PC-9 (cell line): ENCODE measurements around the gene ALDH3B2. TPM values are rescaled to one million over a fixed set of nuclear protein-coding genes. Genes with fewer than 3 reads are reported as not detected.
"Not testable (repeated sequence)": the region's sequence is repeated elsewhere in the genome, so short reads cannot be mapped to it uniquely, and the experiment has no call there.

Experiments used
- Bru-seq: library from RNA; stranded (reverse); fragments of 400-500 nt; gene quantifications from one replicate; lab custom pipeline; 2021; lab: Mats Ljungman, UMichigan
- BruChase-seq, 2 experiments: library from RNA; stranded (reverse); fragments of 400-500 nt; gene quantifications; one replicate each; lab custom pipeline; 2021; lab: Mats Ljungman, UMichigan
- BruUV-seq: library from RNA; stranded (reverse); fragments of 400-500 nt; replicated peaks from 2 replicates; lab custom pipeline; 2021; lab: Mats Ljungman, UMichigan
- CTCF ChIA-PET: fragments of 300-600 bp; sonication (Branson Sonifier 250); formaldehyde crosslinking; loops from one replicate; lab custom pipeline; 2022; ENCODE audit warnings: antibody characterized with exemption; lab: Charles Lee
- POLR2A ChIA-PET: fragments of 300-600 bp; sonication (Branson Sonifier 250); formaldehyde crosslinking; loops from one replicate; lab custom pipeline; 2022; ENCODE audit warnings: antibody characterized with exemption; ENCODE audit not compliant: unreplicated experiment; lab: Charles Lee
- DNase-seq, 2 experiments: peaks; one replicate each; pipeline versions ENCODE4 v3.0.0 to v3.0.0-alpha.2; 2015 to 2022; ENCODE audit warnings: mixed read lengths in 1 of 2
- H2AFZ ChIP-seq: fragments of 200-600 bp; sonication (generic); 2 replicates; pipeline ENCODE4 v1.8.1; 2017; ENCODE audit warnings: antibody characterized with exemption
- H3F3A ChIP-seq: fragments of 200-600 bp; sonication (generic); 2 replicates; pipeline ENCODE4 v1.8.1; 2017; ENCODE audit warnings: antibody characterized with exemption, mild to moderate bottlenecking, low read depth; ENCODE audit not compliant: insufficient read depth
- H3K27ac ChIP-seq: fragments of 200-600 bp; sonication (generic); 2 replicates; pipeline ENCODE4 v1.6.1; 2016; ENCODE audit warnings: mixed run types
- H3K27me3 ChIP-seq: fragments of 200-600 bp; sonication (generic); 2 replicates; pipeline ENCODE4 v1.6.1; 2016; ENCODE audit warnings: low read depth, mixed run types; ENCODE audit not compliant: insufficient read depth
- H3K36me3 ChIP-seq: fragments of 200-600 bp; sonication (generic); 2 replicates; pipeline ENCODE4 v1.6.1; 2016; ENCODE audit warnings: low read depth, mixed run types
- H3K4me1 ChIP-seq: fragments of 200-600 bp; sonication (generic); replicated peaks from 2 replicates; pipeline ENCODE4 v1.6.1; 2016; ENCODE audit warnings: mixed run types; ENCODE audit not compliant: insufficient read depth
- H3K4me2 ChIP-seq: fragments of 200-600 bp; sonication (generic); 2 replicates; pipeline ENCODE4 v1.6.1; 2017; ENCODE audit warnings: mixed run types
- H3K4me3 ChIP-seq: fragments of 200-600 bp; sonication (generic); 2 replicates; pipeline ENCODE4 v1.6.1; 2016; ENCODE audit warnings: mixed run types
- H3K79me2 ChIP-seq: fragments of 200-600 bp; sonication (generic); 2 replicates; pipeline ENCODE4 v1.6.1; 2017; ENCODE audit warnings: low read depth, mixed run types
- H3K9me2 ChIP-seq: fragments of 200-600 bp; sonication (generic); 2 replicates; pipeline ENCODE4 v1.8.1; 2017; ENCODE audit warnings: mild to moderate bottlenecking; ENCODE audit not compliant: insufficient read depth
- H3K9me3 ChIP-seq: fragments of 200-600 bp; sonication (generic); 2 replicates; pipeline ENCODE4 v1.8.1; 2016; ENCODE audit warnings: low read depth; ENCODE audit not compliant: insufficient read depth
- H4K20me1 ChIP-seq: fragments of 200-600 bp; sonication (generic); 2 replicates; pipeline ENCODE4 v1.8.1; 2017; ENCODE audit not compliant: insufficient read depth
- EZH2 ChIP-seq: fragments of 200-600 bp; sonication (generic); IDR thresholded peaks from 2 replicates; pipeline ENCODE4 v1.8.0; 2017; ENCODE audit warnings: antibody characterized with exemption, low read depth
- intact Hi-C: fragments of 100-400 bp; cut with micrococcal nuclease; formaldehyde crosslinking; loops from one replicate; pipeline ENCODE4 v1.10.0; 2022; ENCODE audit not compliant: unreplicated experiment
- long read RNA-seq: library from polyadenylated mRNA; stranded (forward); transcript quantifications from one replicate; pipeline ENCODE4 v2.0.0, GENCODE V29; 2022
- total RNA-seq: library from RNA; stranded (reverse); gene quantifications from 2 replicates; pipeline ENCODE4 v1.2.3, GENCODE V29; 2021
- TF ChIP-seq, protein P1 (sequence below): fragments of 200-600 bp; sonication (generic); conservative IDR thresholded peaks from 2 replicates; pipeline ENCODE4 v1.6.1; 2017; ENCODE audit warnings: mixed run types, antibody characterized with exemption, mild to moderate bottlenecking, moderate library complexity

The ALDH3B2 gene
- total RNA-seq (4.8 and 9.8 TPM in 2 replicates), Bru-seq, nascent RNA (percentile 23 among the genes with signal in this experiment), BruChase-seq, experiment 1, labeled RNA remaining after a 2-hour chase (percentile 20 among the genes with signal in this experiment), BruChase-seq, experiment 2, labeled RNA remaining after a 6-hour chase (percentile 34 among the genes with signal in this experiment)
- long read RNA-seq, transcript ALDH3B2-201 (10 exons, 2,649 nt): major isoform, 9 of 24 reads
- long read RNA-seq, partial matches to known transcripts: 4 of 24 reads
- long read RNA-seq, other reads (novel, unspliced or antisense): 11 of 24 reads

- Histone ChIP-seq H2AFZ (no peak within 1 kb of the TSS), H3K27ac (peak within 1 kb of the TSS; percentile 68), H3K27me3 (no peaks in the 10 kb centered on the region), H3K4me1 (peaks cover 42% of the 10 kb centered on the region), H4K20me1 (no peaks in the 10 kb centered on the region), H3K36me3 (no peaks in the 10 kb centered on the region), H3K9me3 (no peaks in the 10 kb centered on the region), H3K4me2 (peak within 1 kb of the TSS; percentile 69), H3F3A (peaks cover 21% of the 10 kb centered on the region), H3K9me2 (no peaks in the 10 kb centered on the region), H3K4me3 (peak within 1 kb of the TSS; percentile 51), H3K79me2 (peaks cover 13% of the 10 kb centered on the region; the same call in 1 of the 2 replicates)
- ChIA-PET POLR2A (interaction anchor here (1.1 kb wide), 1 partner anchor 192 kb away, joined by 5 read pairs; the partner anchor contains the start of gene AIP), CTCF (interaction anchor here (0.5 to 1.0 kb wide), 2 partner anchors 16 to 19 kb away, joined by 8 to 9 read pairs; no protein-coding TSS in a partner anchor)
- TF ChIP-seq EZH2: no peak
- TF ChIP-seq, protein P1, sequence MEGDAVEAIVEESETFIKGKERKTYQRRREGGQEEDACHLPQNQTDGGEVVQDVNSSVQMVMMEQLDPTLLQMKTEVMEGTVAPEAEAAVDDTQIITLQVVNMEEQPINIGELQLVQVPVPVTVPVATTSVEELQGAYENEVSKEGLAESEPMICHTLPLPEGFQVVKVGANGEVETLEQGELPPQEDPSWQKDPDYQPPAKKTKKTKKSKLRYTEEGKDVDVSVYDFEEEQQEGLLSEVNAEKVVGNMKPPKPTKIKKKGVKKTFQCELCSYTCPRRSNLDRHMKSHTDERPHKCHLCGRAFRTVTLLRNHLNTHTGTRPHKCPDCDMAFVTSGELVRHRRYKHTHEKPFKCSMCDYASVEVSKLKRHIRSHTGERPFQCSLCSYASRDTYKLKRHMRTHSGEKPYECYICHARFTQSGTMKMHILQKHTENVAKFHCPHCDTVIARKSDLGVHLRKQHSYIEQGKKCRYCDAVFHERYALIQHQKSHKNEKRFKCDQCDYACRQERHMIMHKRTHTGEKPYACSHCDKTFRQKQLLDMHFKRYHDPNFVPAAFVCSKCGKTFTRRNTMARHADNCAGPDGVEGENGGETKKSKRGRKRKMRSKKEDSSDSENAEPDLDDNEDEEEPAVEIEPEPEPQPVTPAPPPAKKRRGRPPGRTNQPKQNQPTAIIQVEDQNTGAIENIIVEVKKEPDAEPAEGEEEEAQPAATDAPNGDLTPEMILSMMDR: no peak
- intact Hi-C loops: no loop called here
- BruUV-seq: no TSS peak
- peak; percentile 91 to 96 for DNase-seq
These were observed at the start of gene ALDH3B2 for GRCh38 chr11:67674442-67674871. Gene ALDH3B2 (minus strand): TSS chr11:67674623. CDS start chr11:67666935, 7,688 bp downstream.

- H4K20me1 ChIP-seq, intact Hi-C loops, H3K9me2 ChIP-seq, H3K27me3 ChIP-seq, H3K4me2 ChIP-seq, H3K79me2 ChIP-seq, H3K36me3 ChIP-seq, H2AFZ ChIP-seq, DNase-seq, CTCF ChIA-PET, H3K4me3 ChIP-seq, BruUV-seq, POLR2A ChIA-PET, H3K9me3 ChIP-seq, H3K27ac ChIP-seq: not testable (repeated sequence)
- peaks cover 11% of the 10 kb centered on the region; the same call in 1 of the 2 replicates for H3F3A ChIP-seq
- H3K4me1 ChIP-seq: peaks cover 21% of the 10 kb centered on the region
These were observed 48.6 kb upstream of the ALDH3B2 start for GRCh38 chr11:67723036-67723435.

- intact Hi-C loops, H3K79me2 ChIP-seq, CTCF ChIA-PET, H2AFZ ChIP-seq, POLR2A ChIA-PET, H4K20me1 ChIP-seq, H3K9me3 ChIP-seq, H3F3A ChIP-seq, H3K9me2 ChIP-seq, H3K27me3 ChIP-seq, H3K4me2 ChIP-seq, BruUV-seq, H3K4me1 ChIP-seq, H3K4me3 ChIP-seq, H3K27ac ChIP-seq, H3K36me3 ChIP-seq, DNase-seq: not testable (repeated sequence)
These were observed 41.8 kb upstream of the ALDH3B2 start for GRCh38 chr11:67716226-67716625.

DNA sequence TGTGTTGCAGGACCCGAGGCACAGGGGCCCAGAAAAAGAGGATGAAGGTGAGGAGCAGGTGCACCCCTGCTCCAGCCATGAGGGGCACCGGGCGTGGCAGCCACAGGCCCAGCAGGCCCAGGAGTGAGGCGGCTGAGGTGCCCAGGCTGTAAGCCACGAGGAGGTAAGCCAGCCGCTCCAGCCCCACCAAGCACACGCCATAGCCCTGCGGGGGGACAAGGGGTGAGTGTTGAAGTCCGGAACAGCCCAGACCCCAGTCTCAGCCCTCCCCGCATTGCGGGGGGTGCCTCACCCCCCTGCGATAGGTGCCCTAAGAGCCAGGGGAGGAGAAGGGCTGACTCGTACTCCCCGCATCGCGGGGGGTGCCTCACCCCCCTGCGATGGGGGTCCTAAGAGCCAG lies 41.4 kb upstream of the ALDH3B2 start:
- CTCF ChIA-PET, H3K4me1 ChIP-seq, H3K9me3 ChIP-seq, H3K36me3 ChIP-seq, H3K27ac ChIP-seq, H3K4me3 ChIP-seq, H3K4me2 ChIP-seq, H4K20me1 ChIP-seq, H3K79me2 ChIP-seq, intact Hi-C loops, H3K27me3 ChIP-seq, POLR2A ChIA-PET, DNase-seq, BruUV-seq, H3K9me2 ChIP-seq, H2AFZ ChIP-seq, H3F3A ChIP-seq: not testable (repeated sequence)
